Fibroblast of villous mesenchyme (primary cell): ENCODE measurements around the gene MAGI2. TPM values are rescaled to one million over a fixed set of nuclear protein-coding genes. Genes with fewer than 3 reads are reported as not detected.
A peak's percentile ranks its signal among the peaks of the same experiment; 100 is the strongest.

Experiments
- DNase-seq: peaks from one replicate; pipeline ENCODE4 v3.0.0-alpha.2; 2010; ENCODE audit warnings: low read depth
- H3K4me3 ChIP-seq: 2 replicates; pipeline ENCODE4 v1.5.1; 2011; ENCODE audit warnings: low read depth, mild to moderate bottlenecking, low read length
- CTCF ChIP-seq: IDR thresholded peaks from 2 replicates; pipeline ENCODE4 v1.5.1; 2012; ENCODE audit warnings: low read depth, mild to moderate bottlenecking, low read length; ENCODE audit not compliant: insufficient read depth
- total RNA-seq: library from RNA; depleted of rRNA; stranded (reverse); fragments of >200 nt; gene quantifications from 2 replicates; pipeline ENCODE4 v1.2.3, GENCODE V29; 2012

MAGI2 gene
- total RNA-seq, 1 donor = 24.6 TPM

DNA sequence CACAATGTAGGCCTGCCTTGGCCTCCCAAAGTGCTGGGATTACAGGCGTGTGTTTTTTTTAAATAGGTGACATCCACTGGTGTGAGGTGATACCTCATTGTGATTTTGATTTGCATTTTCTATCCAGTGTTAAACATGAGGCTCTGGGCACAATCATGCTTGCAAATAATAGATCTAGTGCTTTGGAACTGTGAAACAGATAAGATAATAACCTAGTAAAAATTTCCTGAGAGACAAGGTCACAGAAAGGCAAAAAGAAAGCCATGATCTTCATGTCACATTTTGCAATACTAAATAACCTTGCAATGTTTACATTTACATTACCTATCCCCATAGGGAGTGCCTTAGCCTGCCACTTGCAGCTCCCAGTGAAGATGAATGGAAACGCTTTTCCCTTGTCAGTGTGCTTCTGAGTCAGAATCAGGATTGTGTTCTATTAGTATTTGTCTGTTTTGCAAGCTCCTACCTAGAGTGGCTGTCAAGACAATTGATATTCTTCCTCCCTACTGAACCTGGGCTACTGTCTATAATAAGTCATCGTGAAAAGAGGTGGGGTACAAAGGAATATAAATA lies 1398.4 kb downstream of the MAGI2 start:
- TF ChIP-seq CTCF = no peak
- DNase-seq = no peak
- no peak overlapping the region for H3K4me3 ChIP-seq

DNA sequence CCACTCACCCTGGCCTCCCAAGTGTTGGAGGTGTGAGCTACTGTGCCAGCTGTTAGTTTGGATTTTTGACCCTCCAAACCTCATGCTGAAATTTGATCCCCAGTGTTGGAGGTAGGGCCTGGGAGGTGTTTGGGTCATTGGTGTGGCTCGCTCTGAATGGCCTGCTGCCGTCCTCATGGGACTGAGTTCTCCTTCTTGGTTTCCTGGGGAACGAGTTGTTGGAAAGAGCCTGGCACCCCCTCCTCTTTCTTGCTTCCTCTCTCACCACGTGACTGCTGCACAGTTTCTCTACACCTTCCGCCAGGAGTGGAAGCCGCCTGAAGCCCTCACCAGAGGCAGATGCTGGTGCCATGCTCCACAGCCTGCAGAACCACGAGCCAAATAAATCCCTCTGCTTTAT lies 1401.4 kb downstream of the MAGI2 start:
- no peak for DNase-seq
- no peak overlapping the region for H3K4me3 ChIP-seq
- no peak for TF ChIP-seq CTCF

GRCh38 chr7:78047800-78048199 lies 1405.7 kb downstream of the MAGI2 start:
- no peak for TF ChIP-seq CTCF
- no peak for DNase-seq
- no peak overlapping the region for H3K4me3 ChIP-seq

DNA sequence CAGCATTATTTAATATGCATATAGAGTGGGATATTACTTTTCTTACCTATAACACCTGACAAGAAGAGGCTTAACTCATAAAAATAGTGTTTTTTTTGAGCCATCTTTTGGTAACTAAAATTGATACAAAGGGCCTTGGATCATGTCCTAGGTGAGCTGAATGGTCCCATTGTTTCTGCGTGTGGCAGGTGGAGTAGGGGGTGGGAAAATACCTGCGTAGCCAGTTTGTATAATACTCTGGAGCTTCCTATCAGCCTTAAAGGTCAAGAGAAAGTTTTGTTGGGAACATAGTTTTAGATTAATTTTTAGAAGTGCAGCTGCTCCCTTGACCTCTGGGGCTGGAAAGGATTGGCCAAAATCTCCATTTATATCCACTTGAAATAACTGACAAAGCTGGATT lies 1410.3 kb downstream of the MAGI2 start:
- DNase-seq = no peak
- no peak overlapping the region for H3K4me3 ChIP-seq
- TF ChIP-seq CTCF = no peak

DNA sequence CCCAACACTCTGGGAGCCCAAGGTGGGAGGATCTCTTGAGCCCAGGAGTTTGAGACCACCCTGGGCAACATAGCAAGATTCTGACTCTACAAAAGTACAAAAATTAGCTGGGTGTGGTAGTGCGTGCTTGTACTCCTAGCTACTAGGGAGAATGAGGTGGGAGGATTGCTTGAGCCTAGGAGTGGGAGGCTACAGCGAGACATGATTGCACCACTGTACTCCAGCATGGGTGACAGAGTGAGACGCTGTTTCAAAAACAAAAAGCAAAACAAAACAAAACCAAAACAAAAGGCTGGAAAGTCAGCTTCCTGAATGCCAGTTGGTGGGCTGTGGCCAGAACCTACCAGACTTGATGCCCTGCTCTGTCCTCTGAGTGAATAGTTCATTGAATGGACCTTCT lies 1412.0 kb downstream of the MAGI2 start:
- no peak for TF ChIP-seq CTCF
- peak; percentile 20 for DNase-seq
- no peak overlapping the region for H3K4me3 ChIP-seq

DNA sequence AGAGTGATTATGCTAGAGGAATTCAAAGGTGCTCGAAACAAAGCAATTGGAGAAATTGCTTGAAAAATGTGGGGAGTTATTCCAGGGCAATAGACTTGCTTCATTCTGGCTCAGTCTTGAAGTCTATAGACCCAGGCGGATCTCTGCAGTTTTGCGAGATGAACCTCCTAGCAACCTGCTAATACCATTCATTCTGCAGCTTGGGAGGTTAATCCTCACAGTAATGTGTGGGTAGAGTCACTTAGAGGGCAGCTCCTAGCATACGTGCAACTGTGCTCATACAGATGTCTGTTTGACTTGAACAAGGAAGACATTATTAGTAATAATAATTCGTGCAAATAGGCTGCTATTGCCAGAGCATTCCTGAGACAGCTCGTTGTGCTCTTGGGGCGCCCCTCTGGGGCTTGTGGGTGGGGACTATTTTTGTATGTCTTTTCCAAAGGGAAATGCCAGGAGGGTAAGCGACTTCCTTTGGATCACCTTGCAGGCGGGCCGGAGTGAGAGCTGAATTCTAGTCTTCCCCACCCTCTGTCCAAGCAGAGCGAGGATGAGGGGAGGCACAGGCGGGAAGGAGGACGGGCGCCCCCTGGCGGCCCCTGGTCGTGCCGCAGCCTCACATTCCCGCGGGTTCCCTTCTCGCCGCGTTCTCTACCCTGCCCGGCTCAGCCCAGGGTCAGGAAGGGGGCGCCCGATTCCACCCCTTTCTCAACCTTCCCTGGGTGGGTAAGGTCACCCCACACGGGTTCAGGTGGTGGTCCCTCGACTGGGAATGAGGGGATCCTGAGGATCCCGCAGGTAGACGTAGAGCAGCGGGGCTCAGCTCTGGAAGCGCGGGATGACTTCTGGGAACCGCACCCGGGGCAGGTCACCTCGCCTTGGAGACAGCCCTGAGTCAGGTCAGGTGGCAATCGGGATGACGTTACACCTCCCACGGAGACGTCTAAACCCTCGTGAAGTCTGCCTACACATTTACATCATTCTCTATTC lies 1413.4 kb downstream of the MAGI2 start:
- H3K4me3 ChIP-seq = no peak overlapping the region
- DNase-seq = peak; percentile 17
- peak; percentile 72 for TF ChIP-seq CTCF
